ENCODE measurements around the gene CFAP57.
A peak's percentile ranks its signal among the peaks of the same experiment; 100 is the strongest.

The CFAP57 gene

DNA sequence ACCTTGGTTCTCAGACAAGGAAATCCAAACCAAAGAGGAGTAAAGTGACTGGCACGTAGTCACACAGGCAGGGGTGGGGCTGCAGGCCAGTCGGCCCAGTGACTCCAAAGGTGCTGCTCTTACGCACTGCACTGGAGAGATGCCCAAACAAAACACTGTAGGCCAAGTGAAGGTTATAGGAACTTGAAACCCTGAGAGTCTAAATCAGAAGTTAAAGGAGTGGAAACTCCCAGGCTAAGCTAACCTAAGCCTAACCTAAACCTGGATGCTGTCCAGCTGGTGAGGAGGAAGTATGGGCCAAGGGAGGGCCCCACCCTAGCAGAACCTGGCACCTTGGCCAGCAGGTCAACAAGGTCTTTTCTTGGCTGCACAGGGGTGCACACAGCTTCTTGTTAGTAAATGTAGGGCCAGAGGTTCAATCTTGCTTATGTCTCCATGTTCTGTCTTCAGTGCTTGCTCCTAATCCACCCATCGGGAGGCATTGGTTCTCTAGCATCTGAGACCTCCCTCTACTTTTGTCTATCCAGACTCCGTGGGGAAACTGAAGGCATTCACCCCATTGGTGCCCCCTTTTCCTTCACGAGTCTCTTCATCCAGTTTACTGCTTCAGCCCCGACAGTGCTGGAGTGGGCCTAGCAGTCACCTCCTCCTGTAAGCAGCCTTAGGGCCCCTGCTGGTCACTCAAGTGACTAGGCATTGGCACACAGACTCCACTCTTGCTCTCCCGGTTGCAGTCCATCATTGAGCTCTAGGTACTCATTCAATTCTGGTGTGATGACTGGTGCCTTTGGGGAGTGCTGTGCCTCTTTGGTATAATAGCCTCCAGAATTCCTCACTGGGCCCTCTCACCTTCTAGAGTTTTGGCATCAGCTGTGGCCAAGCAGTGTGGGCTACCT is 84.8 kb downstream of the CFAP57 start:
- no peak for DNase-seq

GRCh38 chr1:43258370-43258769 is 86.2 kb downstream of the CFAP57 start:
- no peak for DNase-seq

DNA sequence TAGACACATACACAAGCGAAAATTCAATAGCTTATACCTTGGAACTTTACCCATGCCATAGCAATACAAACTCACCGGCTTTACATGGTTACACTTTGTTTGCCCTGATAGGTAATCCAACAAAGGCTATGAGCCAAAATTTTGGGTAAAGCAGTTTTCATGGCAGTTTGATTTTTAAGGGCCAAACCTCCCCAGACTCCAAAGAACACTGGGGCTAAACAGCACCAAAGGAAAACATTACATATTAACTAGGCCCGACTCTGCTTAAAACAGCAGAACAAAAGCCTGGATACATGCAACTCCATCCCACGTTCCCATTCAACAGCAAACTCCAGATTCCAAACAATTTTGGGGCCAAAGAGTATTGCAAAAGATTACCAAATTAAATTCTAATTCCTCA is 93.3 kb downstream of the CFAP57 start:
- DNase-seq, result no peak

DNA sequence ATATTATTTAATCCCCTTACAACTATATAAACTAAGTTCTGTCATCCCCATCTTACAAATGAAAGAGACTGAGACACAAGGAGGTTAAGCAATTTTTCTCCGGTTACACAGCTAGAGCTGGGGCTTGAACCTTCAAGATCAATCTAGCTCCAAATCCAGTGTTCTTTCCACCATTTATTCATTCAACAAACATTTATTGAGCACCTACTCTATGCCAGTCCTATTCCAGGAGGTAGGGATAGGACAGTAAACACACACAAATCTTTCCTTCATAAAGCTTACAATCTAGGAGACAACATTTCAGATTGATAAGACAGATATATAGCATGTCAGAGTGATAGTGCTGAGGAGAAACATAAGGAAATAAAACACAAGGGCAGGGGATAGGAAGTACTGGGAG is 94.8 kb downstream of the CFAP57 start:
- DNase-seq, result no peak

DNA sequence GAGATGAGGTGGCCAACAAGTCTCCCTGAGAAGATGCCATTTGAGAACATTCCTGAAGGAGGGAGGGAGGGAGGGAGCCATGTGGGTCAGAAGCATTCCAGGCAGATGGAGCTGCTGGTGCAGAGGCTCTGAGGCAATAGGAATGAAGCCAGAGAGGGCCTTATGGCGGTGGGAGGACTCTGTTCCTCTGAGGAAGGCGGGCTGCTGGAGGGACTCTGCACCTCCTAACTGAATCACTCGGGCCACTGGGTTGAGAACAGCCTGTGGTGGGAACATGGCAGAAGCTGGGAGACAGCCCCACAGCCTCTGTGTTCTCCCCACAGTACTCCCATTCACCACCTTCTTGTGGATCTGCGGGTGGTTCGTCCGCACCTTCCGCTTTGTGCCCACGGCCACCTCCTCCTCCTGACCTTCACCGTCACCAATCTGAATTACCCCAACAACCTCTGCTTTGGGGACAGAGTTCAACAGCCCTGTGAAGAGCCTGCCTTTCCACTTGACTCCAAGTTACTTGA is 95.2 kb downstream of the CFAP57 start:
- no peak for DNase-seq

GRCh38 chr1:43267818-43268425 is 95.8 kb downstream of the CFAP57 start:
- DNase-seq, result no peak

- no peak for DNase-seq
Observed at GRCh38 chr1:43269627-43270375, 97.7 kb downstream of the CFAP57 start, which contains the start of gene TMEM125. Gene TMEM125, plus strand, starts transcription at chr1:43269983. Its CDS starts 2,740 bp downstream, at chr1:43272723.

GRCh38 chr1:43270421-43271095 is 98.4 kb downstream of the CFAP57 start:
- no peak for DNase-seq

GRCh38 chr1:43271186-43272118 is 99.3 kb downstream of the CFAP57 start:
- DNase-seq, result no peak

- DNase-seq, result no peak
Observed at GRCh38 chr1:43272161-43272560, 100.0 kb downstream of the CFAP57 start.

GRCh38 chr1:43272576-43273571 is 100.7 kb downstream of the CFAP57 start:
- no peak for DNase-seq

DNA sequence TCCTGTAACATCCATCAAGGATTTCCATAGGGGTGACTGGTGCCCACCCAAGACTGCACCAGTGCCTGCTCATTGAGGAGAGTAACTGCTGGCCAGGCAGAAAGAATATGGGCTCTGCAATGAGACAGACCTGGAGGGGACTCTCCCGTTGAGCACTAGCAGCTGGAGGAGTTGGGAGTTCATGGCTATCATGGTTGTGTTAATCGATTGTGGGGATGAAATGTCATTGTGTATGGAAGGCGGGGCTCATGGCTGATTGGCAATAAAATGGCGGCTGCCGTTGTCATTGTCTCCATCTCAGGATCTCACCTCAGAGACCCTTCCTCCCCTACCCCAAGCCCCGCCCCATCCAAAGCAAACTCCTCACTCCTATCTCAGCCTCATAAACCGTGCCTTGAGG is 101.6 kb downstream of the CFAP57 start:
- DNase-seq, result no peak

GRCh38 chr1:43274125-43274803 is 102.1 kb downstream of the CFAP57 start:
- DNase-seq, result peak; percentile 64 to 79

GRCh38 chr1:43274804-43275180 is 102.7 kb downstream of the CFAP57 start:
- no peak for DNase-seq

DNA sequence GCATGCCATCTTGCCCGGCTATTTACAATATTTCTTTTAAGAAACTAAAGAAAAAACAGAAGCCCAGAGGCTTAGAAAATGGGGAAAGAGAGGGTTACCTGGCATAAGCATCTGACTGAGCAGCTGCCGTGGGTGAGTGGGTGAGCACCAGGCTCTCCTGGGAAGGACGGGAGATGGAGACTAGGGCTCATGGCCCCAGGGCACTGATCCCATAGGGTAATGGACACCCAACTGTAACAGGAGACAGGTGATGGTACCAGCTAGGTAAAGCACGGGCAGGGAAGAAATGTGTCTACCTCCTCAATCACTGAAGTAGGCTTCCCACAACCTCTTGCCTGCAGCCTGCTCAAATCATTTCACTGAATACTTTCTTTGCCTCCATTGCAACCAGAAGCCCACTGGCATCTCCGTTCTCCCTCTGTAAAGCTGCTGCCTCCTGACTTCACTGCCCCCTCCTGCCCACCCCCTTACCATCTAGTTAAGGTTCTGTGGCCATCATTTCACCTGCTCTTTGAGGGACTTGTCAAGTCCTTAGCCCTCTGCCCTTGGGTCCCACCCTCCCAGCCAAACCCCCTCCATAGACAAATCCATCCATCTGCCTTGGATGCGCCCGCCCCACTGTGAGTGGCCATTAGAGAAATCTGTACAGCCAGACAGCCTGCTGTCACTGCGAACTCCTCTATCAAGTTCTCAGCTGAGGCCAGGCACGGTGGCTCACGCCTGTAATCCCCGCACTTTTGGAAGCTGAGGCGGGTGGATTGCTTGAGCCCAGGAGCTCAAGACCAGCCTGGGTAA is 103.9 kb downstream of the CFAP57 start:
- no peak for DNase-seq

DNA sequence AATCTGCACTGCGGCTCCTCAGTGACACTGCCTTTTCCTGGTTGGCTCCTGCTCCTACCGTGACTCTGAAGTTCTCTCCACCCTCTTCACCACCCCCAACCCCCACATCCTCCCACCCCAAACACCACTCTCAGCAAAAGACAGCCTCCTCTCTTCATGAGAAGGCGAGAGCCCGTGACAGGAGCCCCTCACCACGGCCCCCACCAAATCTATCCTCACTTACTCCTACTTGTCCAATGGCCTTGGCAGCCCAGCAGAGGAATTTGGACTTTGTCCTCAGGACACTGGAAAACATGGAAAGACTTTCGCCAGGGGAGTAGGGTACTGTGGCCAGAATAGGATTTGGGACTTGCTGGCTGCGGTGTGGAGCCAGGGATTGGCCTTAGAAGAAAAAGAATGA is 104.5 kb downstream of the CFAP57 start:
- DNase-seq, result no peak

DNA sequence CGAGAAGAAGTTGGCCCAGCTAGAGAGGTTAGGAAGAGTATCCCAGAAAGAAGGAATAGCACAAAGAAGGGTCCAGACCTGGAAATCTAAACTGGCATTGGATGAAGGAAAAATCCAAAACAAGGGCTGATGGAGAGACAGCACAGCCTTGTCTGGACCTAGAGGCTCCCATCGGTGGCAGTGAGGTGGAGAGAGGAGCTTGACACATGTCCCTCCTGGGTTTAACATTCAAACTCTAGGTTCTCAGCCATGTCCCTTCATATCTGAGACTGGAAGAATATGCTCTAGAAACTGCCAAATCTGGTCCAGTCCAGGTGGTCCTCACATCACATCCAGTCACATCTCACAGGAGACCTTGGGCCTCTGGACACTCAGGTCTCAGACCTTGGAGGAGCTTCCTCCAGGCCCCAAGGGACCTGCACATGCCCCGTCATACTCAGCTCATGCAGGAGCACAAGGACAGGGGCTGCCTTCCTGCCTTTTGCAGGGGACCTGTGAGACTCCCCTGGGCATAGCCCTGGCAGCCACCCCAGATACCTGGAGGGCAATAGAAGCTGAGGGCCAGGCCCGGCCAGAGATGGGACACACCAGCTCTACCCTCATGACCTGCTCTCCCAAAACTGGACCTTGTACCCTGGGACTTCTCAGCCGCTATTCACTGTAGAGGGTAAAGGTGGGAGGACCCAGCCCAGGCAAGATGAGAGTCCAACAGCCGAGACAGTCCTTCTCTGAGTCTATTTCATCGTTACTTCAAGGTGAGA is 105.2 kb downstream of the CFAP57 start:
- DNase-seq, result no peak

DNA sequence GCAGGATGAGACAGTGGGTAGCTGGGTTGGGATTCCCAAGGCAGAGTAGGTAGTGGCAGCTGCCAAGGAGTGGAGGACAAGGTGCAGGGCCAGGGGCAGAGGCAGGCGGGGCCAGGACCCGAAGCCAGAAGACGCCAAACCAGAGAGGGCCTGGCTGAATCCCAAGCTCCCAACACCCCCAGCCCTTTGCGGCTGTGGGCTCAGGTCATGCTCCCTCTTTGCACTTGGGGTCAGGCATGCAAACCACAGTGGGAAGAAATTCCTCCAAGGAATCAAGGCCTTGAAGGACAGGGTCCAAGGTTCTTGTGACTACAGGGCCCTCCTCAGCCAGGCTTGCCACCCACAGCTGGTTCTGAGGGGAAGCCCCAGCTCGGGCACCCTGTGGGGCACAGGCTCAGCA is 107.0 kb downstream of the CFAP57 start:
- no peak for DNase-seq

Data from Kasumi-1 (cell line).